Astrocyte (in vitro differentiated cells and primary cell): ENCODE data around the gene ACAA1. TPM values are rescaled to one million over a fixed set of nuclear protein-coding genes. Genes with fewer than 3 reads are reported as not detected.

Experiments
- DNase-seq: peaks from one replicate; pipeline ENCODE4 v3.0.0-alpha.2; 2010; ENCODE audit warnings: low read depth
- FAIRE-seq: peaks from 2 replicates; lab custom pipeline; 2011; peaks lifted over from hg19 to GRCh38; lab: Jason Lieb, UNC
- H2AFZ ChIP-seq: 2 replicates; pipeline ENCODE4 v1.6.0; 2012; ENCODE audit warnings: low read depth, low read length, inconsistent platforms
- H3K27ac ChIP-seq: 2 replicates; pipeline ENCODE4 v1.5.1; 2011; ENCODE audit warnings: low read depth, low read length, inconsistent platforms
- H3K27me3 ChIP-seq: 2 replicates; pipeline ENCODE4 v1.6.0; 2011; ENCODE audit warnings: low read length, inconsistent platforms; ENCODE audit not compliant: insufficient read depth
- H3K36me3 ChIP-seq: 2 replicates; pipeline ENCODE4 v1.5.1; 2011; ENCODE audit warnings: low read length, inconsistent platforms; ENCODE audit not compliant: insufficient read depth
- H3K4me1 ChIP-seq: 2 replicates; pipeline ENCODE4 v1.5.1; 2011; ENCODE audit warnings: low read length, inconsistent platforms; ENCODE audit not compliant: insufficient read depth
- H3K4me2 ChIP-seq: 2 replicates; pipeline ENCODE4 v1.6.0; 2012; ENCODE audit warnings: low read length, inconsistent platforms
- H3K4me3 ChIP-seq: 2 replicates; pipeline ENCODE4 v1.5.1; 2011; ENCODE audit warnings: low read depth, mild to moderate bottlenecking, low read length, inconsistent platforms; ENCODE audit not compliant: insufficient read depth
- H3K79me2 ChIP-seq: 2 replicates; pipeline ENCODE4 v1.6.0; 2012; ENCODE audit warnings: mild to moderate bottlenecking, low read length, inconsistent platforms; ENCODE audit not compliant: insufficient read depth
- H3K9ac ChIP-seq: 2 replicates; pipeline ENCODE4 v1.6.0; 2012; ENCODE audit warnings: mild to moderate bottlenecking, low read length, inconsistent platforms
- H3K9me3 ChIP-seq: 2 replicates; pipeline ENCODE4 v1.5.1; 2012; ENCODE audit warnings: low read depth, mild to moderate bottlenecking, low read length, inconsistent platforms; ENCODE audit not compliant: insufficient read depth
- H4K20me1 ChIP-seq: 2 replicates; pipeline ENCODE4 v1.6.0; 2012; ENCODE audit warnings: low read length, inconsistent platforms; ENCODE audit not compliant: insufficient read depth
- H3K27ac Mint-ChIP-seq: one replicate; pipeline ENCODE4 v1.8.0; 2021; ENCODE audit warnings: mild to moderate bottlenecking, mixed read lengths; ENCODE audit not compliant: unreplicated experiment
- H3K27me3 Mint-ChIP-seq: one replicate; pipeline ENCODE4 v1.8.0; 2021; ENCODE audit warnings: low read depth, mixed read lengths; ENCODE audit not compliant: unreplicated experiment
- H3K36me3 Mint-ChIP-seq: one replicate; pipeline ENCODE4 v1.8.0; 2021; ENCODE audit warnings: low read depth, mixed read lengths; ENCODE audit not compliant: unreplicated experiment
- H3K4me1 Mint-ChIP-seq: one replicate; pipeline ENCODE4 v1.8.0; 2021; ENCODE audit warnings: low read depth, mixed read lengths; ENCODE audit not compliant: unreplicated experiment
- H3K4me3 Mint-ChIP-seq: one replicate; pipeline ENCODE4 v1.8.0; 2021; ENCODE audit warnings: mild to moderate bottlenecking, moderate library complexity, mixed read lengths; ENCODE audit not compliant: unreplicated experiment
- H3K9me3 Mint-ChIP-seq: one replicate; pipeline ENCODE4 v1.8.0; 2021; ENCODE audit warnings: mild to moderate bottlenecking, mixed read lengths; ENCODE audit not compliant: unreplicated experiment
- EZH2 ChIP-seq: IDR thresholded peaks from 2 replicates; pipeline ENCODE4 v1.6.1; 2012; ENCODE audit warnings: mild to moderate bottlenecking, low read length, inconsistent platforms; ENCODE audit not compliant: insufficient read depth
- total RNA-seq: library from RNA; stranded (reverse); gene quantifications from 2 replicates; pipeline ENCODE4 v1.2.1, GENCODE V29; 2021
- TF ChIP-seq, protein P1 (sequence below): IDR thresholded peaks from 2 replicates; pipeline ENCODE4 v1.5.1; 2011; ENCODE audit warnings: low read depth, mild to moderate bottlenecking, inconsistent platforms, low read length, moderate library complexity; ENCODE audit not compliant: insufficient read depth

Gene ACAA1
- total RNA-seq, 1 donor from 2014 or later: 69.4 TPM

DNA sequence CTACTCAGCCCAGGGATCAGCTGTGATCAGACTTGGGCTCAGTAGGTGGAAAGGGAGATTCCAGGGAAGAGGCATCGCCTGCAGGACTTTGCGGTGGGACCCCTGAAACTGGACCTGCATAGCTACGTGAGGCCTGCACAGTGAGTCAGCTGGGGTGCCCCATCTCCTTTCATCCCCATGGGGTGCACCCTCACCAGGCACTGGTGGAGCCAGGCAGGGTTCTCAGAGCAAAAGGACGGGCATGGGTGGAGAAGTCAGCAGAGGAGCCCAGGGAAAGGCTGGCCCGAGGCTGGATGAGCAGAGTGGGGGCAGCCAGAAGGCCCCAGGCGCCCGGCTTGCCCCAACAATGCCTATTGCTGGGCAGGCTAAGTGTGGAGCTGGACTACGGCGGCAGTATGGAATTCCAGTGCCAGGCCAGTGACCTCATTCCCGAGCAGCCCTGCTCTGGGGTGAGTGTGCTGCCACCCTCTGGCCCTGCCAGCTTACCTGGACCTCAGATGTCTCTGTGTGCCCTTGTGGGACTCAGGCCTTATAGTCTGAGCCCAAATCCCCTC is 19.7 kb downstream of the ACAA1 start:
- no peak overlapping the region for H3K27ac Mint-ChIP-seq
- Histone ChIP-seq H4K20me1 (peaks cover 3% of the 10 kb centered on the region), H3K79me2 (no peaks in the 10 kb centered on the region), H3K4me2 (no peak overlapping the region), H3K27ac (no peak overlapping the region), H3K4me1 (no peaks in the 10 kb centered on the region), H3K36me3 (no peaks in the 10 kb centered on the region), H2AFZ (no peak overlapping the region), H3K9ac (no peak overlapping the region), H3K9me3 (no peaks in the 10 kb centered on the region), H3K27me3 (no peaks in the 10 kb centered on the region), H3K4me3 (no peak overlapping the region)
- H3K27me3 Mint-ChIP-seq: peaks cover 11% of the 10 kb centered on the region
- no peak for TF ChIP-seq EZH2
- TF ChIP-seq, protein P1, sequence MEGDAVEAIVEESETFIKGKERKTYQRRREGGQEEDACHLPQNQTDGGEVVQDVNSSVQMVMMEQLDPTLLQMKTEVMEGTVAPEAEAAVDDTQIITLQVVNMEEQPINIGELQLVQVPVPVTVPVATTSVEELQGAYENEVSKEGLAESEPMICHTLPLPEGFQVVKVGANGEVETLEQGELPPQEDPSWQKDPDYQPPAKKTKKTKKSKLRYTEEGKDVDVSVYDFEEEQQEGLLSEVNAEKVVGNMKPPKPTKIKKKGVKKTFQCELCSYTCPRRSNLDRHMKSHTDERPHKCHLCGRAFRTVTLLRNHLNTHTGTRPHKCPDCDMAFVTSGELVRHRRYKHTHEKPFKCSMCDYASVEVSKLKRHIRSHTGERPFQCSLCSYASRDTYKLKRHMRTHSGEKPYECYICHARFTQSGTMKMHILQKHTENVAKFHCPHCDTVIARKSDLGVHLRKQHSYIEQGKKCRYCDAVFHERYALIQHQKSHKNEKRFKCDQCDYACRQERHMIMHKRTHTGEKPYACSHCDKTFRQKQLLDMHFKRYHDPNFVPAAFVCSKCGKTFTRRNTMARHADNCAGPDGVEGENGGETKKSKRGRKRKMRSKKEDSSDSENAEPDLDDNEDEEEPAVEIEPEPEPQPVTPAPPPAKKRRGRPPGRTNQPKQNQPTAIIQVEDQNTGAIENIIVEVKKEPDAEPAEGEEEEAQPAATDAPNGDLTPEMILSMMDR: no peak
- H3K36me3 Mint-ChIP-seq: peaks cover 15% of the 10 kb centered on the region
- H3K4me1 Mint-ChIP-seq: no peaks in the 10 kb centered on the region
- FAIRE-seq (no peak), DNase-seq (no peak)
- peaks cover 2% of the 10 kb centered on the region for H3K9me3 Mint-ChIP-seq
- H3K4me3 Mint-ChIP-seq: no peak overlapping the region

DNA sequence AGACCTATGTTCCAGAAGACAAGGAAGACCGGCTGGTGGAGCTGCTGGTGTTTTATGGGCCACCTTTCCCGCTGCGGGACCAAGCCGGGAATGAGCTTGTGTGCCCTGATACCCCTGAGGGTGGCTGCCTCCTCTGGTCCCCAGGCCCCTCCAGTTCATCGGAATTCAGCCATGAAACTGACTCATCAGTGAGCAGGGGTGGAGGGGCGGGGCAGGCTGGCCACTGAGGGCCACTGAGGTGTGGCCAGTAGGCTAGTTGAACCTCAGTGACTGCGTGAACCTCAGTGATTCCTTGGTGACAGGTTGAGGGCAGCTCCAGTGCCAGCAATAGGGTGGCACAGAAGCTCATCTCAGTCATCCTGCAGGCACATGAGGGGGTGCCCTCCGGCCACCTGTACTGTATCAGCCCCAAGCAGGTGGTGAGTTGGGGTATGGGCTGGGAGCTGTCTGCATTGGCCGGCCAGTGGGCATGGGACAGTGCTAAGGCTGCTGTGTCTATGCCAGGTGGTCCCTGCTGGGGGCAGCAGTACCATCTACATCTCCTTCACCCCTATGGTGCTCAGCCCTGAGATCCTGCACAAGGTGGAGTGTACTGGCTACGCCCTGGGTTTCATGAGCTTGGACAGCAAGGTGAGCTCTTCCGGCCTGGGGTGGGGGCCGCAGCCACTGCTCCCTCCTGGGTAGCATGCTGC is 20.3 kb downstream of the ACAA1 start:
- TF ChIP-seq EZH2: no peak
- TF ChIP-seq, protein P1: no peak
- H3K4me3 Mint-ChIP-seq: no peak overlapping the region
- no peak for FAIRE-seq

More for the DNA sequence above, 20.3 kb downstream of the ACAA1 start:
- H3K36me3 Mint-ChIP-seq: peaks cover 11% of the 10 kb centered on the region
- H3K9ac ChIP-seq: no peak overlapping the region
- H3K27me3 ChIP-seq: no peaks in the 10 kb centered on the region
- no peak overlapping the region for H3K27ac ChIP-seq
- no peak overlapping the region for H3K4me3 ChIP-seq
- H3K27ac Mint-ChIP-seq: no peak overlapping the region
- H4K20me1 ChIP-seq: peaks cover 3% of the 10 kb centered on the region
- no peak overlapping the region for H3K4me2 ChIP-seq
- no peaks in the 10 kb centered on the region for H3K4me1 Mint-ChIP-seq
- peaks cover 2% of the 10 kb centered on the region for H3K9me3 Mint-ChIP-seq
- no peaks in the 10 kb centered on the region for H3K9me3 ChIP-seq
- DNase-seq: no peak
- peaks cover 11% of the 10 kb centered on the region for H3K27me3 Mint-ChIP-seq
- H3K4me1 ChIP-seq: no peaks in the 10 kb centered on the region
- H3K36me3 ChIP-seq: no peaks in the 10 kb centered on the region
- no peak overlapping the region for H2AFZ ChIP-seq
- H3K79me2 ChIP-seq: no peaks in the 10 kb centered on the region
